ENCODE results near the gene FAF1.

GRCh38 chr1:50526431-50526830 lies 433.6 kb downstream of the FAF1 start:
- TF ChIP-seq, protein P1, sequence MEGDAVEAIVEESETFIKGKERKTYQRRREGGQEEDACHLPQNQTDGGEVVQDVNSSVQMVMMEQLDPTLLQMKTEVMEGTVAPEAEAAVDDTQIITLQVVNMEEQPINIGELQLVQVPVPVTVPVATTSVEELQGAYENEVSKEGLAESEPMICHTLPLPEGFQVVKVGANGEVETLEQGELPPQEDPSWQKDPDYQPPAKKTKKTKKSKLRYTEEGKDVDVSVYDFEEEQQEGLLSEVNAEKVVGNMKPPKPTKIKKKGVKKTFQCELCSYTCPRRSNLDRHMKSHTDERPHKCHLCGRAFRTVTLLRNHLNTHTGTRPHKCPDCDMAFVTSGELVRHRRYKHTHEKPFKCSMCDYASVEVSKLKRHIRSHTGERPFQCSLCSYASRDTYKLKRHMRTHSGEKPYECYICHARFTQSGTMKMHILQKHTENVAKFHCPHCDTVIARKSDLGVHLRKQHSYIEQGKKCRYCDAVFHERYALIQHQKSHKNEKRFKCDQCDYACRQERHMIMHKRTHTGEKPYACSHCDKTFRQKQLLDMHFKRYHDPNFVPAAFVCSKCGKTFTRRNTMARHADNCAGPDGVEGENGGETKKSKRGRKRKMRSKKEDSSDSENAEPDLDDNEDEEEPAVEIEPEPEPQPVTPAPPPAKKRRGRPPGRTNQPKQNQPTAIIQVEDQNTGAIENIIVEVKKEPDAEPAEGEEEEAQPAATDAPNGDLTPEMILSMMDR (IDR thresholded peaks at IDR 0.05): no peak
- no peak for TF ChIP-seq POLR2A (IDR thresholded peaks at IDR 0.05)

Data from tibial nerve (tissue), 3 donors.